Thymus (tissue), 11 donors: ENCODE data around the gene TUBE1. TPM values are rescaled to one million over a fixed set of nuclear protein-coding genes. Genes with fewer than 3 reads are reported as not detected.

ENCODE experiments used
- DNase-seq, 9 donors: peaks; one replicate each; pipeline ENCODE4 v3.0.0-alpha.2; 2013; ENCODE audit warnings: low spot score in 9 of 9, low read depth in 6 of 9, missing footprints in 1 of 9
- H3K27ac ChIP-seq, 2 donors: one replicate each; pipeline ENCODE4 v1.5.1; 2013; ENCODE audit warnings: control low read depth in 1 of 2, low read depth in 1 of 2, low read length in 1 of 2, mild to moderate bottlenecking in 1 of 2, moderate library complexity in 1 of 2
- H3K27me3 ChIP-seq, 2 donors: one replicate each; pipeline ENCODE4 v1.5.1; 2013; ENCODE audit warnings: low read length in 1 of 2; ENCODE audit not compliant: control insufficient read depth in 2 of 2, insufficient read depth in 1 of 2
- H3K36me3 ChIP-seq, 2 donors: one replicate each; pipeline ENCODE4 v1.5.1; 2013; ENCODE audit warnings: low read length in 1 of 2, mild to moderate bottlenecking in 1 of 2, moderate library complexity in 1 of 2; ENCODE audit not compliant: control insufficient read depth in 2 of 2, insufficient read depth in 2 of 2
- H3K4me1 ChIP-seq, 2 donors: one replicate each; pipeline ENCODE4 v1.5.1; 2013; ENCODE audit warnings: low read length in 2 of 2; ENCODE audit not compliant: control insufficient read depth in 2 of 2, insufficient read depth in 2 of 2
- H3K4me3 ChIP-seq, 2 donors: one replicate each; pipeline ENCODE4 v1.5.1; 2013; ENCODE audit warnings: low read length in 2 of 2, control low read depth in 1 of 2, mild to moderate bottlenecking in 1 of 2
- H3K9me3 ChIP-seq, 2 donors: one replicate each; pipeline ENCODE4 v1.5.1; 2013; ENCODE audit warnings: low read length in 1 of 2, mild to moderate bottlenecking in 1 of 2; ENCODE audit not compliant: control insufficient read depth in 2 of 2, insufficient read depth in 1 of 2
- WGBS: extraction: QIAGEN DNeasy Blood & Tissue Kit; methylation state at CpG from one replicate; pipeline ENCODE4 v1.1.7; 2013; 5-methylcytosine and 5-hydroxymethylcytosine counted together
- polyA plus RNA-seq: library from polyadenylated mRNA; stranded (reverse); fragments of 200-250 nt; gene quantifications from one replicate; pipeline ENCODE4 v1.2.3, GENCODE V29; 2013
- total RNA-seq: library from RNA; stranded (reverse); fragments of 120-200 nt; gene quantifications from one replicate; pipeline ENCODE4 v1.2.4, GENCODE V29; 2013
- donor health status: healthy.

The TUBE1 gene
- total and polyA plus RNA-seq, 2 donors, result 14.3 to 24.9 TPM

DNA sequence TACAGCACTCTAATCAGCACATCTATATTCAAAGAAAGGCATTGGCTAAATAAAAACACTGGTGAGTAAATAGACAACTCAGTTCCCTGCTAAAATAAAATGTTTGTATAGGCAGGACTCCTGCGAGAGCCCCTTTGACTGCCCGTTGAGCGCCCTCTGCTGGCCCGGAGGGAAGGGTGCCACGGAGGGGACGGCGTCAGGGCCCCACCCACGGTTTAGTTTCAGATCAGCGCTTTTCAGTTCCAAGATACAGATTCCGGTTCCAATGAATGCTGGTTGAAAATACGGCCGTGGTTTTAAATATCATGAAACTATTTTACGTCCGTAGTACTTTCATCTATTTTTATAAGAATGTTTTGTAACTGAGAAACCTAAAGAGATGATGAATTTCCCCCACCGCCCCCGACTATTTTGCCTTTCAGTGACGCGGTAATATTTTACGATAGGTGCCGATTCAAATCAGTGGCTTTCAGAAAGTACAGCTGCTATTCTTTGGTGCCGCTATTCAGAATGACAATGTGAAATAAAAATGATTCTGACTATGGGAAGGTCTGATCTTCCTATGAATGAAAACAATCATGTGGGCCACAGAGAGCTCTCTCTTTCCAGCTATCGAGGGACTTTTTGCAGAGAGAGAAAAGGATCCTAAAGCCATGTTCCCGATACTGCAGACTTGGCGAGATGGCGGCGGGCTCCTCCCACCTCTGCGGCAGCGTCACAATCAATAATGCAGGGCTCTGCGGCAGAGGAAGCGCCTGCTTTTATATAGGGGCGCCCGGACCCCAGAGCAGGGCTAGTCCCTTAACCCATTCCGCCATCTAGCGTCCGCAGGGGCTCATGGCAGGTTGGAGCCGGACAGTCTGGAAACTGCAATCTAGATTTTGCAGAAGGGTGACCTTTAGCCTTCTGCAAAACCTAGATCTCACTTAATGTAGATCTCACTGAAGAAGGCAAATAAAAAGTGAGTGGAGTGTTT lies 44.0 kb downstream of the TUBE1 start:
- Histone ChIP-seq H3K4me1 (no peaks in the 10 kb centered on the region), H3K27me3 (no peaks in the 10 kb centered on the region), H3K36me3 (no peaks in the 10 kb centered on the region), H3K4me3 (peak overlapping the region; percentile 51 to 74), H3K9me3 (no peaks in the 10 kb centered on the region), H3K27ac (peak overlapping the region; percentile 85 to 93)
- peak; percentile 79 to 94 (median 86) for DNase-seq
- under 1% methylated on average over 36 of the region's 36 CpGs for WGBS

- Histone ChIP-seq H3K27me3 (no peaks in the 10 kb centered on the region), H3K36me3 (no peaks in the 10 kb centered on the region), H3K9me3 (no peaks in the 10 kb centered on the region), H3K4me1 (peaks cover 0 to 8% of the 10 kb centered on the region in 2 donors), H3K27ac (no peak overlapping the region), H3K4me3 (no peak overlapping the region)
- DNase-seq, result no peak
- WGBS, result 94% methylated on average over 3 of the region's 3 CpGs
Observed at GRCh38 chr6:112041535-112041934, 45.7 kb downstream of the TUBE1 start.

GRCh38 chr6:112040956-112041355 lies 46.3 kb downstream of the TUBE1 start:
- no peak for DNase-seq
- Histone ChIP-seq H3K4me1 (peaks cover 0 to 8% of the 10 kb centered on the region in 2 donors), H3K9me3 (no peaks in the 10 kb centered on the region), H3K27me3 (no peaks in the 10 kb centered on the region), H3K27ac (no peak overlapping the region), H3K4me3 (no peak overlapping the region), H3K36me3 (no peaks in the 10 kb centered on the region)
- 52% methylated on average over 1 of the region's 1 CpG for WGBS

- H3K4me1 ChIP-seq, result peaks cover 0 to 14% of the 10 kb centered on the region in 2 donors
- H3K4me3 ChIP-seq, result no peak overlapping the region
- no peaks in the 10 kb centered on the region for H3K36me3 ChIP-seq
- DNase-seq, result no peak
- no peaks in the 10 kb centered on the region for H3K27me3 ChIP-seq
- H3K27ac ChIP-seq, result no peak overlapping the region
- H3K9me3 ChIP-seq, result no peaks in the 10 kb centered on the region
- WGBS, result 98% methylated on average over 2 of the region's 2 CpGs
Observed at GRCh38 chr6:112039431-112039770, 47.9 kb downstream of the TUBE1 start.

GRCh38 chr6:112038756-112039430 lies 48.4 kb downstream of the TUBE1 start:
- DNase-seq, result no peak
- Histone ChIP-seq H3K4me3 (no peak overlapping the region), H3K36me3 (no peaks in the 10 kb centered on the region), H3K27ac (no peak overlapping the region), H3K4me1 (peaks cover 2 to 20% of the 10 kb centered on the region in 2 donors), H3K9me3 (no peaks in the 10 kb centered on the region), H3K27me3 (no peaks in the 10 kb centered on the region)
- WGBS, result 98% methylated on average over 15 of the region's 15 CpGs

DNA sequence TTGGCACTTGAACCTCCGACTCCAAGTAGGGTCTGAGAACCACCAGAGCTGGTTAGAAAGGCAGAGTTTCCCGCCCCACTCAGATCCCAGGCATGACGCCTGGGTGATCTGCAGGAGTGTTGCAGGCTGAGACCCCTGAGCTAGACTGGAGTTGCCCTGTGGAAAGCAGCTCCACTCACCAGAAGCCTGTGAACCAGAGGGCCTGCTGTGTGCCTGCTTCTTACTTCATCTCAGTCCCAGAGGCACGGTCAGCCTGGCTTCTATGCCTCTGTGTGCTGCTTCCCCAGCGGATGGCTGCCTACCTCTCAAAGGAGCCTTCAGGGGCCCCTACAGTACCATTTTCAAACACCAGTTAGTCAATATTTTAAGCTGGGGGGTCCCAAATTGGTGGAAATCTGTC lies 49.0 kb downstream of the TUBE1 start:
- H3K27ac ChIP-seq, result no peak overlapping the region
- H3K36me3 ChIP-seq, result no peaks in the 10 kb centered on the region
- no peak for DNase-seq
- no peaks in the 10 kb centered on the region for H3K27me3 ChIP-seq
- H3K4me1 ChIP-seq, result peaks cover 6 to 25% of the 10 kb centered on the region in 2 donors
- 98% methylated on average over 5 of the region's 5 CpGs for WGBS
- H3K9me3 ChIP-seq, result no peaks in the 10 kb centered on the region
- no peak overlapping the region for H3K4me3 ChIP-seq

GRCh38 chr6:112037783-112038216 lies 49.5 kb downstream of the TUBE1 start:
- H3K27ac ChIP-seq, result no peak overlapping the region
- H3K4me3 ChIP-seq, result no peak overlapping the region
- H3K36me3 ChIP-seq, result no peaks in the 10 kb centered on the region
- H3K4me1 ChIP-seq, result peaks cover 6 to 25% of the 10 kb centered on the region in 2 donors
- H3K9me3 ChIP-seq, result no peaks in the 10 kb centered on the region
- no peaks in the 10 kb centered on the region for H3K27me3 ChIP-seq
- 91% methylated on average over 8 of the region's 8 CpGs for WGBS
- DNase-seq, result no peak

DNA sequence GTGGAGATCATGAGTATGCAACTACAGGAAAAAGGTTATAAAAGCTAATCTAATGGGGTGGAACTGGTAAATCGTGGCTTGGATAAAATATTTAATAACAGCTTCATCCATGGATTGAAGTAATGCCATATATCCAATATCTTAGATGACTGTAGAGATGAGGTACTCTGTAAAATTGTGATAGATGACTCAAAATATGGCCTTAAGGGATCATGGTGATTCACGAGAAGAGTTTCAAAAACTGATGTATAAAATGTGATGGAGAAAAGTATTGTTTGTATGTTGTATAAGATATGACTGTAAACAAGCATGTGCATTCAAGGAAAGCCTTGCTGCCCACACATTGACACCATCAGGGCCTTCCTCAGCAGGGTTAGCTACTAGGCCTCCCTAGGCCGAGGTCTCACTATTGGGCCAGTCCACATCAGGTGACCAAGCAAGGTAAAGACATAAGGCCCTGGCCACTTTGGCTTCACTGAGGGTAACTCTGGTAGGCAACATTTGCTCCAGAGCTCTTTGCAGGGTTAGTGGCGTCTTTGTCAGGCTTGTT lies 51.1 kb downstream of the TUBE1 start:
- 96% methylated on average over 4 of the region's 4 CpGs for WGBS
- no peak overlapping the region for H3K27ac ChIP-seq
- no peak overlapping the region for H3K4me3 ChIP-seq
- no peaks in the 10 kb centered on the region for H3K27me3 ChIP-seq
- DNase-seq, result no peak
- peaks cover 6 to 25% of the 10 kb centered on the region in 2 donors for H3K4me1 ChIP-seq
- no peaks in the 10 kb centered on the region for H3K9me3 ChIP-seq
- H3K36me3 ChIP-seq, result no peaks in the 10 kb centered on the region

GRCh38 chr6:112034616-112034995 lies 52.7 kb downstream of the TUBE1 start:
- peaks cover 6 to 37% of the 10 kb centered on the region in 2 donors for H3K4me1 ChIP-seq
- H3K36me3 ChIP-seq, result no peaks in the 10 kb centered on the region
- no peaks in the 10 kb centered on the region for H3K9me3 ChIP-seq
- 97% methylated on average over 4 of the region's 4 CpGs for WGBS
- H3K27ac ChIP-seq, result no peak overlapping the region
- no peaks in the 10 kb centered on the region for H3K27me3 ChIP-seq
- H3K4me3 ChIP-seq, result no peak overlapping the region
- DNase-seq, result no peak
